GM18520 (cell line): Measurements from ENCODE around the gene STOM.

Experiments
- ATAC-seq: cut with Tn5 transposase; IDR thresholded peaks from one replicate; pipeline ENCODE4 v1.9.1; 2021; ENCODE audit not compliant: unreplicated experiment

Gene STOM

DNA sequence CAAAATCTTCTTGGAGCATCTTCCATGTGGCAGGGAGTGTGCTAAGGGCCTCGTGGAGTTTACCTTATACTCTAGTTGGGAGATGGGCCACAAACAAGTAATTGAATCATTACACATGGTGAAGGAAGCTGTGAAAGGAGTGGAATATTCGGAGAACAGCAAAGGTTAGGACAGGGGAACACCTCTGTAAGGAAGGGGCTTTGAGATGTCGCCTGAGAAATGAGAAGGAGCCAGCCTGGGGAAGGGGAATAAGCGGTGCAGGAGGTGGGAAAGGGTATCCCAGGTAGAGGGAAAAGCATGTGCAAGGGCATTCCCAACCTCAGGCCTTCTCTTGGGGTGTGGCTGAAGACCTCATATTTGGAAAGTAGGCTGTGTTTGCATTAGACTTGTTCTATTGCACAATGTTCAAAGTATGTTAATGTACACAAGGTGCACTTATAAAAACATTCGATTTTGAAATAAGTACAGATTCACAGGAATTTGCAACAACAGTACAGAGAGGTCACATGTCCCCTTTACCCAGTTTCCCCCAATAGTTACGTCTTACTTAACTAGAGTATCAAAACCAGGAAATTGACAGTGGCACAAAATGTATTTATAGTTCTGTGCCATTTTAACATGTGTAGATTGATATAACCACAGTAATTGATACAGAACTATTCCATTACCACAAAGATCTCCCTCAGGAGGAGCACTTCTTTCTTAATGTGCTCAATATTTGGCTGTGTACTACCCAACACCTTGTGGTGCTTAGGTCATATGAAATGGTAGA, 2.4 kb upstream of the STOM start:
- ATAC-seq, result no peak

DNA sequence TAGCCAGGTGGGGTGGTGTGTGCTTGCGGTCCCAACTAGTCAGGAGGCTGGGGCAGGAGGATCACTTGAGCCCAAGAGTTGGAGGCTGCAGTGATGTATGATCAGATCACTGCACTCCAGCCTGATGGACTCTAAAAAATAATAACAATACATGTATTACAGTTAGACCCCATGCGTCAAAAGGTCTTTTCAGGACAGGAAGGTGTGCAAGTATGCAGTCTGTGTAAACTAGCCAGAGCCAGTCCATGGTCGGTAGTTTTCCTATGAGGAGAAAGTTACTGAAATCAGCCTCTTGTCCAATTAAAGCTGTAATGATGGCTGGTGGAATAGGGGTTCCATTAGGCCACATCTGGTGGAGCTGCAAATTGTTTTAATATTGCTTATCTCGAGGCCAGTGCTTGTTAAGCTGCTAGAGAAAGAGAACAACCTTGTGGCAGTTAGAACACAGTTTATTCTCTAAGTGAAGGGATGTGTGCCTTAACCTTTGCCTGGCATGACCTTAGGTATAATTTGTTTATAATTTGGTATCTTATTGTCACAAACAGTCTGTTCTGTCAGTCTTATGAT, 1.5 kb upstream of the STOM start:
- no peak for ATAC-seq

DNA sequence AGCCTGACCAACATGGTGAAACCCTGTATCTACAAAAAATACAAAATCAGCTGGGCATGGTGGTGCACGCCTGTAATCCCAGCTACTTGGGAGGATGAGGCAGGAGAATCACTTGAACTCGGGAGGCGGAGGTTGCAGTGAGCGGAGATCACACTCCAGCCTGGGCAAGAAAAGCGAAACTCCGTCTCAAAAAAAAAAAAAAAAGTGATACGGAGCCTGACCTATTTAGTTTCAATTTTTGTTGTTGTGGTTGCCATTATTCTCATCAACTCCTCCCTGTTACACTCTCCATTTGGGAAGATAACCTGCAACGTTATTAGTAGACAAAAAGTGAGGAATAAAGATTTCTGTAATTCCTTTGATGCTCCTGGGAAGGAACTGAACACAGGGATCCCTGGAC, 1.3 kb downstream of the STOM start:
- ATAC-seq, result no peak

DNA sequence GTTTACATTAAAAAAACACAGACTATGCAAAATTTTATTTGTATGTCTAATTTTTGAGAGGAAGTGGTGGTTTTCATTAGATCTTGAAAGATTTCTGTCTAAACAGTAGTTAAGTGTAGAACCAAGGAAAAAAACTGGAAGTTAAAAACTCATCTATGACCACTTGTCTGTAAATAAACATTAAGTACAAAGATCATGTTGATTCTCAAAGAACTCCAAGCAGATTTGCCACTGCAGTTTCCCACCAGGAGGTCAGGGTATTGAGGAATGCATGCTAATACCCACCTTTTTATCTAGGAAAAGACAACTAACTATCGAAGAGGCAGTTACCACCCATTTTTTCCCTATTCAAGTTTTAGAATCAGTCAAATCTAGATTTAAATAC, 1.9 kb downstream of the STOM start:
- no peak for ATAC-seq

DNA sequence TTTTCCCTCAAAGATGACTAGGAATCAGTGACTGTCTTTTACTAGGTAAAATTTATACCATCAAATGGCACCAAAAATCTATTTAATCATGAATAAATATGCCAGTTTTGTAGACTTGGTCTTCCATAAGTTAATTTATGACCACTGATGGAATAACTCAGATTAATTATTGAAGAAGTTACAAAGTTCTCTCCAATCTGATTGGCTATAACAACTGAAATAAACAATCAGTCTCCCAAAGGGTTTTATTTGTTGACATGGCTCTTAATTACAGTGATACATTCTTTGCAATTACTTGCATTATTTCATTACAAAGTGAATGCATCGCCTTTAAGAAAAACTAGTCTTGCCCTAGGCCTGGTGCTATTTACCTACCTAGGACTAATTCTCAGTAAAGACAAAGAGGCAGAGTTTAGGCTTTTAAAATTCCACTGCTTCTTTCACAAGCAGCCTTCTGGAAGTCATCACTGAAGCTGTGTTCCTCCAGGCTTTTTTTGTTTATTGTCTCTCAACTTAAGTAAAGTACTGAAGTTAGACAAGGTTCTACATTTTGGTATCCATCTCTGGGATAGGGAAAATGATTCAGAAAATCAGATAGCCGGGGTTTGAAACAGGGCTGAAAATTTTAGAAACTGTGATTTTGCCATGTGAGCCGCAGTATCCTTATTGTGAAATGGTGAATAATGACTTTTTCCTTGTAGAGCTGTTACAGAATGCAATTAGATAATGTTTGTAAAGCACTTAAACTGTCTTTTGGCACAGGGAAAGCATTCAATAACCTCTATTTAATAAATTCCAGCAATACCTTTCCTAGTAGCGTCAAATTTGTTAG, 2.5 kb downstream of the STOM start:
- no peak for ATAC-seq

DNA sequence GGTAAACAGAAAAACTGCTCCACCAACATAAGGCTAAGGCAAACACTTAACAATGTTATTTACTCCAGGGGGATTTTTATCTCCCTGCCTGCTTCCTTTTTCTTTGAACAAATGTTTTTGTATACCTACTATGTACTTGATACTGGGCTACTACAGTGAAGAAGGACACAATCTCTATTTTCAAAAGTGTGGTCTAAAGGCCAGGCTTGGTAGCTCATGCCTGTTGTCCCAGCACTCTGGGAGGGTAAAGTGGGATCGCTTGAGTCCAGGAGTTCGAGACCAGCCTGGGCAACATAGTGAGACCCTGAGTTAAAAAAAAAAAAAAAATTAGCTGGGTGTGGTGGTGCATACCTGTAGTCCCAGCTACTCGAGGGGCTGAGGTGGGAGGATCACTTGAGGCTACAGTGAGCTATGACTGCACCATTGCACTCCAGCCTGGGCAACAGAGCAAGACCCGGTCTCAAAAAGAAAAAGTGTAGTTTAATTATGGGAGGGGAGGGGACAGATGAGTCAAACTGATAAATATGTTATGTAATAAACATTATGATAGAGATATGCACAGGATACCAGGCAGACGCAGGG, 3.3 kb downstream of the STOM start:
- no peak for ATAC-seq

DNA sequence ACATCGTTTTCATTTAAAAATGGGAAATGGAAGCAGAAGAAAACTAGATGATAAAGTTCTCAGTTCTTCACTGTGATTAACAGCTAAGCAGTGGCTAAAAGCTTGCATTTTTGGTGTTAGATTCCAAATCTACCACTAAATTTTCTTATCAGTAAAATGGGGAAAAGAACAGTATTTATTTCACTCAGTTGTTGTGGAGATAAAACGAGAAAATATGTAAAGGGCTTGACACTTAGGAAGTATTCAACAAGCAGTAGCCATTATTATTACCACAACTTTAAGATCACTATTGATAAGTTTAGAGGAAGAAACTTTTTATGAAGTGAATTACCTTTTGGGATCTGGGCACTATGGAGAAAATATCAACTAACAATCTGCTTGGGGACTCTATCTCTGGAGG, 4.5 kb downstream of the STOM start:
- ATAC-seq, result no peak

DNA sequence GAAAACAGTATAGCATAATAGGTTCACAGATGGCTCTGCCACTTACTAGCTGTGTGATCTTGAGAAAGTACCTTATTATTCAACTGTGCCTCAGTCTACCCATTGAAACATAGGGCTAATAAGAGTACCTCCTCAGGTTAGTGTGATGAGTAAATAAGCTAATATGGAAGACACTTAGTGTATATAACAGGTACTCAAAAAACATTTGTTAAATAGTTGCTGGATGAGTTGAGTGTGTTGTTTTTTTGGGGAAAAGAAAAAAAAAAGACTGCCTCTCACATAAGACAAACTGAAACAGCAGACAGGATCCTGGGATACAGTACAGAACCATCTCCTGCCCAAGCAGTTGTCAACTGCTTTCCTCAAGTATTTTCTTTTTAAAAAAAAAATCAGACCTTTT, 5.2 kb downstream of the STOM start:
- ATAC-seq, result no peak

DNA sequence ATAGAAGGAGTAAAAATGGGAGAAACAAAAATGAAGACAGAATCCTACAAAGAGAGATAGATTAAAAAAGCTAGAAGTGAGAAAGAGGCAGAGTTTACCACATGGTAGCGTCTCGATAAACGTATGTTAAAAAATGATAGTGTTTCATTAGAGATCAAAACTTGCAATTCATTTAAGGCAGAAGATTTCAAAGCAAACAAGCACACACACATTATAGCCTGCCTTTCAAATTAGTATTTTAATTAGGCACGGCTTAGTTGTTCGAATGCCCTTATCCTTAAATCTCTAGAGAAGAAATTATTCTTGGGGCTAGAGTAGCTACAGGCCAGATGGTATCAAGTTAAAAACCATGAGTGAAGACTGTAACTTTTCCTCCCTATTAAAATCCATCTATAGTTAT, 6.0 kb downstream of the STOM start:
- ATAC-seq, result no peak

DNA sequence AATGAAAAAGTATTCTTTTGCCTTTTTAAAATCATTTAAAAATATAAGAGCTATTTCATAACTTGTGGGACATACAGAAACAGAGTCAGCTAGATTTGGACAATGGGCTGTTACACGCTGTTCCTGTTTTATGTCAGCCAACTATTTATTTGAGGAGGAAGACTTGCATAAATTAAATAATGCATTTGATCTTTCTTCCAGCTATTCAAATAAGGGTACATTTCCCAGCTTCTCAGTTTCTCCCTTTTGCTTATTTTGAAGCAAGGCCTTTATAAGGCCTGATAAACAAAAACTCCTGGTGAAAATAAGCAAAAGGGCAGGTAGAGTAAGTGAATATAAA, 6.5 kb downstream of the STOM start:
- no peak for ATAC-seq

DNA sequence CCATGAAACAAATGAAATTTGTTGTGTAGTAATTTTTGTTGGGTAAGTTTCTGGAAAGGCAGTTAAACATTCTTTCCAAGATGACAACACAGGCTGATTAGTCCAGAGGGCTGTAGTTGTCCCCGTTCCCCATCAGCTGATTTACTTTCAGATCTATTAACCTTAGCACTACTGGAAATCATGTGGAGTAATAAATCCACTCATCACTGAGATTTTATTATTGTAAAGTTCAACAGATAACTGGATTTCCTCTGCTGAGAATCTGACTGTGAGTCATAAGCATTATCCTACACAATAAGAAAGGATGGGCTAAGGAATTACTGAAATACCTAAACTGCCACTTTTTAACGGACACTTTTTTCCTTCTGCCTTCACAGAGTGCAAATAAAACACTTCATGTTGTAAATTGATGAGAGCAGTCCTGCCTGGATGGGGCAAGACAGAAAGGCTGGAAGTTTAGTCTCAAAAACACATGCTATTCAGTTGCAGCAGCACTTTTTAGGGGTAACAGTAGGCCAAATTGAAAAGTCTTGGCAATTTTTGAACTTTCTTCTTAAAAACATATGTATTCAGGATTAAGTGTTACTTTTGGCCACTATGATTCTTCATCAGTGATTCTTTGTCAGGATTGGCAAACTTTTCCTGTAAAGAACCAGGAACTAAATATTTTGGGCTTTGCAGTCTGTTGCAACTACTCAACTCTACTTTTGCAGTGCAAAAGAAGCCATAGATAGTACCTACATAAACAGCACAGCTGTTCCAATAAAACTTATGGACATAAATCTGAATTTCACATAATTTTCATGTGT, 7.0 kb downstream of the STOM start:
- no peak for ATAC-seq

DNA sequence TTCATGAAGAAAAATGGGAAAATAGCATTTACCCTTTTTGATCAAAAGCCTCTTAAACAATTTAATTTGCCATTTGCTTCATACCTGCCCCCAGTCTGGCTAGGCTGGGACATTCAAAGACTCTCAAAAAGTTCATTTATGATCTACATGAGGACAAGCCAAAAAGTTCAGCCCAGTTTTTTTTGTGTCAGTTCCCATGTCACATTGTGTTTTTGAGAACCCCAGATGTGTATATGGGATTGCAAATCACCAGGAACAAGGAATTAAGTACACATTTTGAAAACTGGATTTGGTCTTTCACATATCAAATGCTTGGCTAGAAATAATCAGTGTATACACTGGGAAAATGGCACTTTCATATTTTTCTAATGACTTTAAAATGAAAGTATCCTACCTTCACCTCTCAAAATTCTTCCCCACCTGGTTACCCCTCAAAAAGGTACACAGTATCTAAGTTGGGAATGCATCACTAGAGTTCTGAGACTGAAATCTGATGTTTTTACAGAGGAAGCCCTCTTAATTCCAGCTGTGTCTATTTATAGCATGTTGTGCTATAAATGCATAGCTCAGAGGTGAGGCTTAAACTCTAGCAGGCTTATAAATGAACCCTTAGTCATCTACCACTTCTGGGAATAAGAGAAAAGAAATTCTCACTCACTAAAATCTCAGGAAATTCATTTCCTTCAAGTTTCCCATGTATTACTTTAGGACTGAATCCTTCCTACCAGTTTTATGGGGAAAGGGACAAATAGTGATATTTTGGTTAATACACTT, 9.3 kb downstream of the STOM start:
- ATAC-seq, result no peak

DNA sequence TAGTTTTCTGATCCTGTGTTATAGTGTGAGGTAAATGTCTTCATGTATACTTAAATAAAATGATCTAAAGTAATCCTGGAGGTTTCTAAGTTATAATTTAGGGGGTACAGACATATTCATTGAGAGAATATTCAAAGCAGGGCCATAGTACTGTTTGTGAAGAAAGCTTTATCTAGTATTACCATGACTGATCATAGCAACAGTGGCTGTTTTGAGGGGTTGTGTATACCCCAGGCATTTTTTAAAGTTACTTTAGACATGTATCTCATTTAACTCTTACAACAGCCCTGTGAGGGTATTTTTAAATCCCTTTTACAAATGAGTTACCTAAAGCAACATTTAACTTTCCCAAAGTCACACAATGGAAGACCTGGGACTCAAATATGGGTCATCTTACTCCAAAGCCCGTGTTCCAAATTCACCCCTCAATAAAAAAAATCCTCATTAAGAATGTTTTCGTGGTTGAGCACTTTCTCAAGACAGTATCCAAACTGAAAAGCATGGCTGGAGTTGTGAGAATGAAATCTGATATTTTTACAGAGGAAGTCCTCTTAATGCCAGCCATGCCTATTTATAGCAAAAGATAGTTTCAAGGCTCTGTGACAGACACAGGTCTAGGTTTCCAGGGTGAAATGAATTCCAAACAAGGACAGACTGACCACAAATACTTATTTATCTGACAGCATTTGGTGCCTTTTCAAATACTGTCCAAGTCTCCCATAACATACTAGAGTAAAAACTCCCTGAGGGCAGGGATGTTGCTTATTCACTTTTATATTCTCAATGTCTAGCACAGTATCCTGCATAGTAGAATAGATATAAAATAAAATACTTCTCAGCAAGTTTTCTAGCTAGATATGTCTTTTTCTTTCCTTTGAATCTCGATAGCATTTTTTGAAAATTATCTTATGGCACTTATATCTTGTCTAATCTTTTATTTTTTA, 10.4 kb downstream of the STOM start:
- no peak for ATAC-seq

DNA sequence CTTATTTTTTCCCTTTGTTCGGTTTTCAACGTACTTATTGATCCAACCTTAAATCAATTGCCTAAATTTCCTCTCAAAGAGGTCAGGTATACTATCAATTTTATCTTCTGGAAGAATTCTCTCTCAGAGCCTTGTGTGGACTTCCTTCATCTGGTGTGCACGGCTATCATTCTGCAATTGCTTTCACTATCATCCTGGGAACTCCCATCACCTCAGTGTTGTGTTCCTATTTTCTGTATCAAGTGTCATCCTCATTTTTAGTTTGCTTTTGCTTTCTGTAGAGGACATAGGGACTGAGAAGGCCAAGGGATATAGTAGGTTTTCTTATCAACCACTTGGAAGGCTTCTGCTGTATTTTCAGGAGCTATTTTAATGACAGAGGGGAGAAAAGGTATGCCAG, 11.3 kb downstream of the STOM start:
- ATAC-seq, result no peak

DNA sequence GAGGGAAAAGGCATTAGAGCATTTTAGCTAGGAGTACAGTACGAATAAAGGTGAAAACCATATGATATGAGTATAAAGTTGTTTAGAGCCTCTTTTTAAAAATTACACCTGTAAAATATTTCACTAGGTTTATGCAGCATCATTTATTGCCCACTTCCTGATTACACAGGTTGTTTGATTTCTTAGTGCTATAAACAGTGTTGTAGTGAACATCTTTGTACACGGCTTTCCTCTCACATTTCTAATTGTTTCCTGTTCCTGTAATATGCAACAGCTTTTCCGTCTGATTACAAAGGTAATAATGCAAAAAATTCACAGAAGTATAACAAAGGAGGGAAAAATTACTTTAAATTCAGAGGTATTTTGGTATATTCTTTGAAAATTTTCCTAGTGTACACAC, 13.0 kb downstream of the STOM start:
- no peak for ATAC-seq

DNA sequence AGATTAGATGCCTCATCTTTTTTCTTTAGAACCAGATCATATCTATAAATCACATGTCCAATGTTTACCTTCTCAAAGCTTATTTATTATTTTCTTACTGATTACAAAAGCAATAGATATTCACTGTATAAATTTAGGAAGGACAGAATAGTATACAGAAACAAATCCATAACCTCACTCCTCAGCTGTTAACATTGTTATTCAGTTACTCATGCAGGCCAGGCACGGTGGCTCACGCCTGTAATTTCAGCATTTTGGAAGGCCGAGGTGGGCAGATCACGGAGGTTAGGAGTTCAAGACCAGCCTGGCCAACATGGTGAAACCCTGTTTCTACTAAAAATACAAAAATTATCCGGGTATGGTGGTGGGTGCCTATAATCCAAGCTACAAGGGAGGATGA, 15.3 kb downstream of the STOM start:
- ATAC-seq, result no peak

DNA sequence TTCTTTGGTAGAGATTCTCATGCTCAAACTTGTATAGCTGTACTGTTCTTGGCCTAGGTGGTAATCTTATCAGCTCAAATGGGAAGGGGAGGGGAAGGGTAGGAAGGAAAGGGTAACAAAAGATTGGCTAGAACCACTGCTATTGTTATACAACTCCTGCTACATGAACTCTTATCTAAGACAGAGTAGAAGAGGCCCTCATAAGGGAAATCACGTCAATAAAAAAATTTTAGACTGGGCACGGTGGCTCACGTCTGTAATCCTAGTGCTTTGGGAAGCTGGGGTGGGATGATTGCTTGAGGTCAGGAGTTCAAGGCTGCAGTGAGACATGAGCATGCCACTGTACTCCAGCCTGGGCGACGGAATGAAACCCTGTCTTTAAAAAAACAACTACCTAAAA, 15.9 kb downstream of the STOM start:
- ATAC-seq, result no peak

DNA sequence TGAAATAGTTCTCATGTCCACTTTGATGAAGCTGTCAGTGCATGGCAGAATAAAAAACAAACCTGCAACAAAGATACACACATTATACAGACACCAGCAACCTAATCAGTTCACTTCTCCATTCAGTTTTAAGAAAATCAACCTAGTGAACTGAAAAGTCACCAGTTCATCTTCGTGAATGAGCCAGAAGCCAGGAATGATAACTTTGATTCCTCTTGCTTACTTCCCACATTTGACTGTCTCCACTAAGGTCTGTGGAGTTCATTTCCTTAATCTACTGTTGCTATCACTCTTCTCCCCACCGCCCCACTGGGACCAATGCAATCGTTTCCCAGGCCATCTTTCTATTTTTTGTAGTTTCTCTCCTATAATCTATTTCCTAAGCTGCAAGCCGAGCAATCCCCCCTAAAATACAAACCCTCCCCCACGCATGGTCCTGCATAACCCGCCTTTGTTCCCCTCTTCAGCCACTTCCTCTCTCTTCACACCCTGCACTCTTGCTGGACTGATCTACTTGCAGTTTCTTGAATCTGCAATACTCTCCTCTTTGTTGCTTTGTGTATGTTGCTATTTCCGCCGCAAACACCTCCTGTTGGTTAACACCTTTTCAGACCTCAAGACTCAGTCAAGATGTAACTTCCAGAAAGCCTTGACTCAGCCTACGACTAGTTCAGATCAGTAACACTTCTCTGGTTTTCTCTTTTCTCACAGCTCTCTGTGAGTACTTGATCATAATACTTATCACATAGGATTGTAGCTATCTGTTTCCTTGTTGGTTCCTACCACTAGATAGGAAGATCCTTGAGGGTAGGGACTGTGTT, 16.6 kb downstream of the STOM start:
- ATAC-seq, result peak; percentile 98
